ENCODE results near the gene PRSS2. TPM values are rescaled to one million over a fixed set of nuclear protein-coding genes. Genes with fewer than 3 reads are reported as not detected.
"Not testable (repeated sequence)": the region's sequence is repeated elsewhere in the genome, so short reads cannot be mapped to it uniquely, and the experiment has no call there.

Gene PRSS2
- total and polyA plus RNA-seq, 2 donors: 1.8 to 23.1 TPM

DNA sequence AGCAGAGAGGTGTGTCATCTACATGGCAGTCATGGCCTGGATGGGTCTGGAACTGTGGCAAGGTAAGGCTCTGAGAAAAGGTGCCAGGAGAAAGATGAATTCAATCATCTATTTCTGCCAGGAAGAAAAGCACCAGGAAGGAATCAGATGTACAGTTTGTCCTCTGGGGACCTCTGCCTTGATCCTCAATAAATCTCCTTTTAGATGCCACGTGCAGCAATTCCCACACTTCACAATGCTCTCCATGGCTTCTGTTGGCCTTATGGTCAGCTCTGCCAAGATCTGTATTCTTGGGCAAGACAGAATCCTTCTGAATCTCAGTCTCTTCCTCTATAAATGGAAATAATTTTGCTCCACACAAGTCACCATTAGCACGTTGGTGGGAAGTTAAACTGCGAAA lies 1.9 kb upstream of the PRSS2 start:
- H3K9me3 ChIP-seq (ENCODE audit: control insufficient read depth in 2 of 2, insufficient read depth in 1 of 2, low read length in 1 of 2); H3K36me3 ChIP-seq (ENCODE audit: control insufficient read depth in 2 of 2, insufficient read depth in 2 of 2, low read length in 1 of 2); DNase-seq (ENCODE audit: low read depth in 6 of 9, low spot score in 9 of 9); H3K4me3 ChIP-seq (ENCODE audit: low read length in 2 of 2); H3K27me3 ChIP-seq (ENCODE audit: control insufficient read depth in 2 of 2, insufficient read depth in 1 of 2, low read length in 1 of 2); H3K27ac ChIP-seq (ENCODE audit: low read depth in 1 of 2, low read length in 1 of 2): not testable (repeated sequence)
- WGBS: 95% methylated on average over 3 of the region's 3 CpGs
- peaks cover 3 to 21% of the 10 kb centered on the region in 2 donors for H3K4me1 ChIP-seq (ENCODE audit: control insufficient read depth in 2 of 2, insufficient read depth in 2 of 2, low read length in 2 of 2)

- Histone ChIP-seq H3K36me3 (ENCODE audit: control insufficient read depth in 2 of 2, insufficient read depth in 2 of 2, low read length in 1 of 2) (no peaks in the 10 kb centered on the region), H3K27ac (ENCODE audit: low read depth in 1 of 2, low read length in 1 of 2) (no peak overlapping the region), H3K4me1 (ENCODE audit: control insufficient read depth in 2 of 2, insufficient read depth in 2 of 2, low read length in 2 of 2) (peaks cover 3 to 21% of the 10 kb centered on the region in 2 donors), H3K9me3 (ENCODE audit: control insufficient read depth in 2 of 2, insufficient read depth in 1 of 2, low read length in 1 of 2) (no peaks in the 10 kb centered on the region), H3K27me3 (ENCODE audit: control insufficient read depth in 2 of 2, insufficient read depth in 1 of 2, low read length in 1 of 2) (no peaks in the 10 kb centered on the region), H3K4me3 (ENCODE audit: low read length in 2 of 2) (no peak overlapping the region)
- peak in 1 of 9 donors; percentile 45 for DNase-seq (ENCODE audit: low read depth in 6 of 9, low spot score in 9 of 9)
- WGBS: 58% methylated on average over 5 of the region's 5 CpGs
Observed at GRCh38 chr7:142771353-142771723, 568 bp downstream of the PRSS2 start.

DNA sequence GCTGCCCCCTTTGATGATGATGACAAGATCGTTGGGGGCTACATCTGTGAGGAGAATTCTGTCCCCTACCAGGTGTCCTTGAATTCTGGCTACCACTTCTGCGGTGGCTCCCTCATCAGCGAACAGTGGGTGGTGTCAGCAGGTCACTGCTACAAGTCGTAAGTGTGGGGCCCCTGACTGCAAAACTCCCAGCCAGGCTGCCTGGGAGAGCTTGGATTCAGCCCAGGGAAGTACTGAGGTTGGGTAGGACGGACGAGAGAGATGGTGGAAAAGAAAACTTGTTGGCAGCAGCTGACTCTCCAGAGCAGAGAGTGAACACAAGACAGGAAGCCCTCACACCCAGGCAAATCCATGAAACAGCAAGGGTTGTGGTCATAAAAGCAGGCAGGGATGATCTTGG lies 1.3 kb downstream of the PRSS2 start:
- Histone ChIP-seq H3K27ac (ENCODE audit: low read depth in 1 of 2, low read length in 1 of 2) (no peak overlapping the region), H3K4me3 (ENCODE audit: low read length in 2 of 2) (no peak overlapping the region), H3K36me3 (ENCODE audit: control insufficient read depth in 2 of 2, insufficient read depth in 2 of 2, low read length in 1 of 2) (no peaks in the 10 kb centered on the region), H3K27me3 (ENCODE audit: control insufficient read depth in 2 of 2, insufficient read depth in 1 of 2, low read length in 1 of 2) (no peaks in the 10 kb centered on the region), H3K9me3 (ENCODE audit: control insufficient read depth in 2 of 2, insufficient read depth in 1 of 2, low read length in 1 of 2) (no peaks in the 10 kb centered on the region), H3K4me1 (ENCODE audit: control insufficient read depth in 2 of 2, insufficient read depth in 2 of 2, low read length in 2 of 2) (peaks cover 3 to 21% of the 10 kb centered on the region in 2 donors)
- WGBS: 66% methylated on average over 6 of the region's 6 CpGs
- DNase-seq (ENCODE audit: low read depth in 6 of 9, low spot score in 9 of 9): no peak

DNA sequence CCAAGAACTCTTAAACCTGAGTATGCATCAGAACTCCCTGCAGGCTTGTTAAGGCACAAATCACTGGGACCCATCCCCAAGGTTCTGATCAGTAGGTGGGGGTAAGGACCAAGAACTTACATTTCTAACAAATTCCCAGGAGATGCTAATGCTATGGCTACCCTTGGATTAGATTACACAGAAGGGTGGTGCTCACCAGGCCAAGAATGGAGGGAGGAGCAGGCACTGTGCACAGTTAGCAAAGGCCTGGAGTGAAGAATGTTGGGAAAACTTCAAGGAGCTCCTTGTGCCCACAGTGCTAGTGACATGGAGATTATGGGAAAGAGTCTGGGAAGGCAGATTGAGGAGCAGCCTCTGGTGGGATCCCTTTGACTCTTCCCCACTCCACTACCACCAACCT lies 1.9 kb downstream of the PRSS2 start:
- no peaks in the 10 kb centered on the region for H3K27me3 ChIP-seq (ENCODE audit: control insufficient read depth in 2 of 2, insufficient read depth in 1 of 2, low read length in 1 of 2)

GRCh38 chr7:142773230-142773629 lies 2.5 kb downstream of the PRSS2 start:
- WGBS: 85% methylated on average over 12 of the region's 12 CpGs
- Histone ChIP-seq H3K4me3 (ENCODE audit: low read length in 2 of 2) (no peak overlapping the region), H3K4me1 (ENCODE audit: control insufficient read depth in 2 of 2, insufficient read depth in 2 of 2, low read length in 2 of 2) (peaks cover 3 to 21% of the 10 kb centered on the region in 2 donors), H3K36me3 (ENCODE audit: control insufficient read depth in 2 of 2, insufficient read depth in 2 of 2, low read length in 1 of 2) (no peaks in the 10 kb centered on the region), H3K27ac (ENCODE audit: low read depth in 1 of 2, low read length in 1 of 2) (no peak overlapping the region), H3K9me3 (ENCODE audit: control insufficient read depth in 2 of 2, insufficient read depth in 1 of 2, low read length in 1 of 2) (no peaks in the 10 kb centered on the region), H3K27me3 (ENCODE audit: control insufficient read depth in 2 of 2, insufficient read depth in 1 of 2, low read length in 1 of 2) (no peaks in the 10 kb centered on the region)
- no peak for DNase-seq (ENCODE audit: low read depth in 6 of 9, low spot score in 9 of 9)

More for the DNA sequence above, 1.9 kb downstream of the PRSS2 start:
- Histone ChIP-seq H3K4me3 (ENCODE audit: low read length in 2 of 2) (no peak overlapping the region), H3K4me1 (ENCODE audit: control insufficient read depth in 2 of 2, insufficient read depth in 2 of 2, low read length in 2 of 2) (peaks cover 3 to 21% of the 10 kb centered on the region in 2 donors), H3K27ac (ENCODE audit: low read depth in 1 of 2, low read length in 1 of 2) (no peak overlapping the region), H3K9me3 (ENCODE audit: control insufficient read depth in 2 of 2, insufficient read depth in 1 of 2, low read length in 1 of 2) (no peaks in the 10 kb centered on the region), H3K36me3 (ENCODE audit: control insufficient read depth in 2 of 2, insufficient read depth in 2 of 2, low read length in 1 of 2) (no peaks in the 10 kb centered on the region)
- DNase-seq (ENCODE audit: low read depth in 6 of 9, low spot score in 9 of 9): no peak

DNA sequence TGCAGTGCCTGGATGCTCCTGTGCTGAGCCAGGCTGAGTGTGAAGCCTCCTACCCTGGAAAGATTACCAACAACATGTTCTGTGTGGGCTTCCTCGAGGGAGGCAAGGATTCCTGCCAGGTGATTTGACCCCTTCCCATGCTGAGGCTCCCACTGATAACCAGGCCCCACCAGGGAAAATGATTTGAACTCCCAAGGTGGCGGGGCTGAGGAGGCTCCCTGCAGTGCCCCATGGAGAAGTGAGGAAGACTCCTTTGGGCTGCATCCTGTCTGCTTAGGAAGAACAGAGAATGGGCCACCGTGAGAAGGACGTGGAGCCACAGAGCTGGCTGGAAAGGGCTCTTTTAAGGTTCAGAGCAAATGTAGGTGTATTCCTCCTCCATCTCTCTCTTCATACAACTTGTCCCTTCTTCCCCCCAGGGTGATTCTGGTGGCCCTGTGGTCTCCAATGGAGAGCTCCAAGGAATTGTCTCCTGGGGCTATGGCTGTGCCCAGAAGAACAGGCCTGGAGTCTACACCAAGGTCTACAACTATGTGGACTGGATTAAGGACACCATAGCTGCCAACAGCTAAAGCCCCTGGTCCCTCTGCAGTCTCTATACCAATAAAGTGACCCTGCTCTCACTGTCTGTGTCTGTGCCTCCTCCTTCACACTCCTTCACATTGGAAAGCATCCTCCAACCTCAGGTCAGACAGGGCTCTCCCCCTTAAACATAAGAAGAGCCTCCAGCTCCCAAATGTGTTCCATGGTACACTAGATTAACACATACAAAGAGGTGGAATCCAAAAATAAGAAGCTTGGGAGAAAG lies 3.4 kb downstream of the PRSS2 start:
- Histone ChIP-seq H3K9me3 (ENCODE audit: control insufficient read depth in 2 of 2, insufficient read depth in 1 of 2, low read length in 1 of 2) (no peaks in the 10 kb centered on the region), H3K4me1 (ENCODE audit: control insufficient read depth in 2 of 2, insufficient read depth in 2 of 2, low read length in 2 of 2) (peaks cover 3 to 22% of the 10 kb centered on the region in 2 donors), H3K27ac (ENCODE audit: low read depth in 1 of 2, low read length in 1 of 2) (no peak overlapping the region), H3K4me3 (ENCODE audit: low read length in 2 of 2) (no peak overlapping the region), H3K36me3 (ENCODE audit: control insufficient read depth in 2 of 2, insufficient read depth in 2 of 2, low read length in 1 of 2) (no peaks in the 10 kb centered on the region), H3K27me3 (ENCODE audit: control insufficient read depth in 2 of 2, insufficient read depth in 1 of 2, low read length in 1 of 2) (no peaks in the 10 kb centered on the region)
- DNase-seq (ENCODE audit: low read depth in 6 of 9, low spot score in 9 of 9): no peak
- 81% methylated on average over 4 of the region's 4 CpGs for WGBS

DNA sequence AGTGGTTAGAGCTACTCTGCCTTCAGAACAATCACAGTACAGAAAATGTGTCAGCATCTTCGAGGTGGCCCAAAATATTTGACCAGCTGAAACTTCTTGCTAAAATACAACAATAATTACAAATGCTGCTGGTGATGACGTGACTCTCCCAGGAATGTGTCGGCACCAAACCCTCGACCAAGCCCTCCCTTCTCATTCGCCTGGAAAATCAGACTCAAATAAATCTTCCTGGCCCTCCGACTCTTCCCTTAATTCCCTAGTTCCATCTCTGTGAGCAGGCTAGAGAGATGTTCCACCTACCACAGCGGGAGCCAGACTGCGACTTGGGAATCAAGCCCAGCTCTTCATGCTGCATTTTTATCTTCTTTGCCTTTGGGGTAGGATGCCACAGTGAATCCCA lies 4.1 kb downstream of the PRSS2 start:
- Histone ChIP-seq H3K36me3 (ENCODE audit: control insufficient read depth in 2 of 2, insufficient read depth in 2 of 2, low read length in 1 of 2) (no peaks in the 10 kb centered on the region), H3K27me3 (ENCODE audit: control insufficient read depth in 2 of 2, insufficient read depth in 1 of 2, low read length in 1 of 2) (no peaks in the 10 kb centered on the region), H3K4me1 (ENCODE audit: control insufficient read depth in 2 of 2, insufficient read depth in 2 of 2, low read length in 2 of 2) (peaks cover 3 to 28% of the 10 kb centered on the region in 2 donors), H3K9me3 (ENCODE audit: control insufficient read depth in 2 of 2, insufficient read depth in 1 of 2, low read length in 1 of 2) (no peaks in the 10 kb centered on the region), H3K27ac (ENCODE audit: low read depth in 1 of 2, low read length in 1 of 2) (no peak overlapping the region), H3K4me3 (ENCODE audit: low read length in 2 of 2) (no peak overlapping the region)
- DNase-seq (ENCODE audit: low read depth in 6 of 9, low spot score in 9 of 9): no peak
- 63% methylated on average over 8 of the region's 8 CpGs for WGBS

DNA sequence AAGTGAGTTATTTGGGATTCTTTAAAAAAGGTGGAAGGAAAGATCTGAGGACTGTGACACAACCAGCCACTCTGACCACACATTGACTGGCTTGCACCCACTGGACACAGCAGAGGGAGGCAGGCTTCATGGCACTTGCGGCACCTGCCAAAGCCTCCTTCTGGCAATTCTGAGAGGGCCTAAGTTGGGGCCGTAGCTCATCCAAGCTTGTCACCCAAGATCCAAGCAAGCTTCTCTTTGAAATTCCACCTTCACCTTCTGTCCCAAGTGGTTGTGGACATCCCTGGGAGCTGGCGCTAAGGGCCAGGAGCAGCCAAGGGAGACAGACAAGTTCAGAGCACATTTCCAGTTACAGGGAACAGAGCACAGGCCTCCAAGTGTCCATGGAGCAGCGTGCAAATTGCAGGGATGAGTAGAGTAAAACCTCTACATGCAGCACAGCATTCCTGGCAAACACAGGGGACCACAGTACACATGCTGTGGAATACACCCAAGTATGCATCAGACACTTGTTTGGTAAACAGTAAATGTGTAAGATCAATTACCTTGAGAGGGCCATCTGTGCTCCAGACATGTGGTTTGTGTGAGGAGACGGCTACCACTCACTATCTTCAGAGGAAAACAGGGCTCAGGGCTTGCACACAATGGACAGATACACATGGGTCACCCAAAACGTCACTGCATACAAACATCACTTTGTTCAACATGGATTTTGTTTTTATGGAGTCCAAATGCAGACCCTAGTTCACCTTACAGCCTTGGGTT lies 4.8 kb downstream of the PRSS2 start:
- WGBS: 75% methylated on average over 6 of the region's 6 CpGs
- H3K9me3 ChIP-seq (ENCODE audit: control insufficient read depth in 2 of 2, insufficient read depth in 1 of 2, low read length in 1 of 2); H3K36me3 ChIP-seq (ENCODE audit: control insufficient read depth in 2 of 2, insufficient read depth in 2 of 2, low read length in 1 of 2); H3K4me3 ChIP-seq (ENCODE audit: low read length in 2 of 2); DNase-seq (ENCODE audit: low read depth in 6 of 9, low spot score in 9 of 9); H3K27ac ChIP-seq (ENCODE audit: low read depth in 1 of 2, low read length in 1 of 2); H3K27me3 ChIP-seq (ENCODE audit: control insufficient read depth in 2 of 2, insufficient read depth in 1 of 2, low read length in 1 of 2): not testable (repeated sequence)
- peaks cover 3 to 27% of the 10 kb centered on the region in 2 donors for H3K4me1 ChIP-seq (ENCODE audit: control insufficient read depth in 2 of 2, insufficient read depth in 2 of 2, low read length in 2 of 2)

DNA sequence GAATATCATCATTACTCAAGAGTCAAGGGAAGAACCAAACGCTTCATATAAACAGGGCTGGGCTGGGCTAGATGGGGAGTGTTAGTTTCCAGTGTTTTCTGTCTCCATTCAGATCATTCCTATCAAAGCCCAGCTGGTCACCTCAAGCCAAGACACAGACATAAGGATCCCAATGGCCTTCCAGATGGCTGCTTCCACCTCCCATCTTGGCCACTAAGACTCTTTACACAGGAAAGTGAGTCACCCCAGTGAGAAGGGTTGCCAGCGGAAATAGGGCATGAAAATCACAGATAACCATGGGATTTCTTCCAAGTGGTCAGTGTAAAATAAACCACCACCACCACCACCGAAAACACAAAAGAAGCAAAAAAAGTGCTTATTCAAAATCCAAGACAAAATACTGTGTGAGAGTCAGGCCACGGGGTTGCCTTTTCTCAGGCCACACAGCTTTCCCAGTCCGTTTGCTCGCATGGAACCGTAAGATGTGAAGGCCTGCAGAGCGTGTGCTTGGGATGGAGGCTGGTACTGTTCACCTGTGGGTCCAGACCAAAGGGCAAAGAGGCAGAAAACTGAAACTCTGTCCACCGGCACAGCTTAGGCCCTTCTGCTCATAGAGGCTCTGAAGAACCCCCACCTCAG lies 5.6 kb downstream of the PRSS2 start:
- Histone ChIP-seq H3K4me3 (ENCODE audit: low read length in 2 of 2) (no peak overlapping the region), H3K9me3 (ENCODE audit: control insufficient read depth in 2 of 2, insufficient read depth in 1 of 2, low read length in 1 of 2) (no peaks in the 10 kb centered on the region), H3K27ac (ENCODE audit: low read depth in 1 of 2, low read length in 1 of 2) (no peak overlapping the region), H3K36me3 (ENCODE audit: control insufficient read depth in 2 of 2, insufficient read depth in 2 of 2, low read length in 1 of 2) (no peaks in the 10 kb centered on the region), H3K4me1 (ENCODE audit: control insufficient read depth in 2 of 2, insufficient read depth in 2 of 2, low read length in 2 of 2) (peaks cover 1 to 20% of the 10 kb centered on the region in 2 donors), H3K27me3 (ENCODE audit: control insufficient read depth in 2 of 2, insufficient read depth in 1 of 2, low read length in 1 of 2) (no peaks in the 10 kb centered on the region)
- no peak for DNase-seq (ENCODE audit: low read depth in 6 of 9, low spot score in 9 of 9)
- 77% methylated on average over 9 of the region's 9 CpGs for WGBS
